ELR (cell line): ENCODE results near the gene BCAR1.
A peak's percentile ranks its signal among the peaks of the same experiment; 100 is the strongest.
"Not testable (repeated sequence)": the region's sequence is repeated elsewhere in the genome, so short reads cannot be mapped to it uniquely, and the experiment has no call there.

Source experiments
- DNase-seq: peaks from one replicate; pipeline ENCODE4 v3.0.0-alpha.2; 2015; ENCODE audit warnings: low read depth

The BCAR1 gene

GRCh38 chr16:75252946-75253911, 1.8 kb upstream of the BCAR1 start:
- DNase-seq: peak; percentile 72

GRCh38 chr16:75252049-75252864, 833 bp upstream of the BCAR1 start:
- DNase-seq: no peak

- peak; percentile 67 for DNase-seq
Observed at GRCh38 chr16:75250809-75251279, 580 bp downstream of the BCAR1 start.

GRCh38 chr16:75250089-75250808, 1.2 kb downstream of the BCAR1 start:
- DNase-seq: peak; percentile 57

GRCh38 chr16:75249441-75249840, 2.0 kb downstream of the BCAR1 start:
- no peak for DNase-seq

- no peak for DNase-seq
Observed at GRCh38 chr16:75248536-75249380, 2.7 kb downstream of the BCAR1 start.

GRCh38 chr16:75248142-75248535, 3.3 kb downstream of the BCAR1 start:
- no peak for DNase-seq

- DNase-seq: no peak
Observed at GRCh38 chr16:75247249-75247648, 4.2 kb downstream of the BCAR1 start.

GRCh38 chr16:75246504-75247205, 4.8 kb downstream of the BCAR1 start:
- DNase-seq: peak; percentile 76

GRCh38 chr16:75244844-75245758, 6.3 kb downstream of the BCAR1 start:
- DNase-seq: peak; percentile 98

- DNase-seq: peak; percentile 69
Observed at GRCh38 chr16:75244225-75244809, 7.1 kb downstream of the BCAR1 start.

- DNase-seq: no peak
Observed at GRCh38 chr16:75243667-75244224, 7.7 kb downstream of the BCAR1 start.

- not testable (repeated sequence) for DNase-seq
Observed at GRCh38 chr16:75242436-75243078, 8.9 kb downstream of the BCAR1 start.

- DNase-seq: no peak
Observed at GRCh38 chr16:75241955-75242354, 9.5 kb downstream of the BCAR1 start.

GRCh38 chr16:75241412-75241811, 10.0 kb downstream of the BCAR1 start:
- no peak for DNase-seq

- not testable (repeated sequence) for DNase-seq
Observed at GRCh38 chr16:75240633-75241032, 10.8 kb downstream of the BCAR1 start.

GRCh38 chr16:75239542-75240122, 11.8 kb downstream of the BCAR1 start:
- DNase-seq: no peak
